GM04504 (cell line): ENCODE measurements around the gene UBXN2A.
A peak's percentile ranks its signal among the peaks of the same experiment; 100 is the strongest.
"Not testable (repeated sequence)": the region's sequence is repeated elsewhere in the genome, so short reads cannot be mapped to it uniquely, and the experiment has no call there.

Experiments
- DNase-seq: peaks from one replicate; pipeline ENCODE4 v3.0.0-alpha.2; 2012; ENCODE audit warnings: low read depth

Gene UBXN2A

GRCh38 chr2:24011250-24012104 is 71.2 kb downstream of the UBXN2A start:
- DNase-seq: no peak

- DNase-seq: no peak
Observed at GRCh38 chr2:24012521-24013188, 72.4 kb downstream of the UBXN2A start.

GRCh38 chr2:24014902-24015301 is 74.6 kb downstream of the UBXN2A start:
- DNase-seq: not testable (repeated sequence)

- DNase-seq: peak; percentile 52
Observed at GRCh38 chr2:24015562-24016375, 75.5 kb downstream of the UBXN2A start.

- no peak for DNase-seq
Observed at GRCh38 chr2:24016376-24016761, 76.1 kb downstream of the UBXN2A start.

GRCh38 chr2:24016853-24017703 is 76.8 kb downstream of the UBXN2A start:
- DNase-seq: no peak

GRCh38 chr2:24017711-24018110 is 77.4 kb downstream of the UBXN2A start:
- DNase-seq: no peak

- DNase-seq: no peak
Observed at GRCh38 chr2:24018241-24018640, 78.0 kb downstream of the UBXN2A start.

GRCh38 chr2:24019729-24020128 is 79.5 kb downstream of the UBXN2A start:
- no peak for DNase-seq

GRCh38 chr2:24020244-24020643 is 80.0 kb downstream of the UBXN2A start:
- no peak for DNase-seq

- DNase-seq: no peak
Observed at GRCh38 chr2:24021122-24021998, 81.1 kb downstream of the UBXN2A start.

- no peak for DNase-seq
Observed at GRCh38 chr2:24022324-24022974, 82.2 kb downstream of the UBXN2A start.

GRCh38 chr2:24022975-24023575 is 82.8 kb downstream of the UBXN2A start:
- DNase-seq: no peak

- DNase-seq: no peak
Observed at GRCh38 chr2:24024018-24024417, 83.8 kb downstream of the UBXN2A start.

GRCh38 chr2:24024996-24025663 is 84.9 kb downstream of the UBXN2A start:
- DNase-seq: no peak

- no peak for DNase-seq
Observed at GRCh38 chr2:24026233-24026632, 86.0 kb downstream of the UBXN2A start.

- DNase-seq: no peak
Observed at GRCh38 chr2:24038786-24039499, 98.7 kb downstream of the UBXN2A start.

- no peak for DNase-seq
Observed at GRCh38 chr2:24040511-24040910, 100.2 kb downstream of the UBXN2A start.
